ENCODE measurements around the gene C5orf15.

- TF ChIP-seq POLR2AphosphoS5 (IDR thresholded peaks at IDR 0.05; ENCODE audit: low read depth): no peak
- TF ChIP-seq CTCF (IDR thresholded peaks at IDR 0.05; ENCODE audit: insufficient read depth, low read length): no peak
- no peak for TF ChIP-seq SPI1 (IDR thresholded peaks at IDR 0.05; ENCODE audit: borderline replicate concordance, low read depth)
- TF ChIP-seq GABPA (IDR thresholded peaks at IDR 0.05; ENCODE audit: low read depth): no peak
- TF ChIP-seq REST (IDR thresholded peaks at IDR 0.05; ENCODE audit: insufficient replicate concordance, low read depth): no peak
Measured at GRCh38 chr5:133914434-133914833, 54.0 kb downstream of the C5orf15 start.

Data from HL-60 (cell line).